H1 (cell line): ENCODE results near the gene LSM5. TPM values are rescaled to one million over a fixed set of nuclear protein-coding genes. Genes with fewer than 3 reads are reported as not detected.

ENCODE experiments used
- ASH2L ChIP-seq: fragments of 200-600, 300-600 bp; sonication (generic); IDR thresholded peaks from one replicate; pipeline ENCODE4 v1.7.1; 2017; ENCODE audit warnings: low read length
- CTBP2 ChIP-seq: IDR thresholded peaks from 2 replicates; pipeline ENCODE4 v1.7.0; 2011; ENCODE audit warnings: borderline replicate concordance, mild to moderate bottlenecking, moderate library complexity, mixed read lengths, low read length; ENCODE audit not compliant: insufficient read depth, insufficient read length
- EP300 ChIP-seq, 2 experiments: IDR thresholded peaks; 1 replicate in 1 of 2; 2 replicates in 1 of 2; pipeline ENCODE4 v1.6.1; 2011 to 2012; ENCODE audit warnings: low read depth in 2 of 2, low read length in 2 of 2, mild to moderate bottlenecking in 2 of 2, borderline replicate concordance in 1 of 2, inconsistent platforms in 1 of 2, moderate library complexity in 1 of 2
- HDAC2 ChIP-seq, 2 experiments: fragments of 300-600 bp in 1 of 2; sonication (generic) in 1 of 2; IDR thresholded peaks; 2 replicates each; pipeline ENCODE4 v1.6.1; 2011 to 2012; ENCODE audit warnings: low read depth in 2 of 2, low read length in 2 of 2, mild to moderate bottlenecking in 2 of 2, moderate library complexity in 2 of 2, borderline replicate concordance in 1 of 2, inconsistent platforms in 1 of 2
- KDM5A ChIP-seq: fragments of 200-600 bp; IDR thresholded peaks from 2 replicates; pipeline ENCODE4 v1.7.1; 2012; ENCODE audit warnings: mild to moderate bottlenecking, low read length, inconsistent platforms, mixed read lengths
- MAX ChIP-seq: IDR thresholded peaks from 2 replicates; pipeline ENCODE4 v1.6.1; 2012; ENCODE audit warnings: inconsistent platforms
- POLR2A ChIP-seq, 2 experiments: IDR thresholded peaks; 1 replicate in 1 of 2; 2 replicates in 1 of 2; pipeline ENCODE4 v1.6.1; 2011; ENCODE audit warnings: low read depth in 2 of 2, low read length in 2 of 2, mild to moderate bottlenecking in 2 of 2; ENCODE audit errors: control extremely low read depth in 1 of 2
- RBBP5 ChIP-seq: IDR thresholded peaks from 2 replicates; pipeline ENCODE4 v1.7.1; 2012; ENCODE audit warnings: low read depth, mild to moderate bottlenecking, inconsistent platforms, low read length, moderate library complexity, borderline replicate concordance
- RNF2 ChIP-seq: fragments of 200-900, 300-1000 bp; sonication (generic); IDR thresholded peaks from 2 replicates; pipeline ENCODE4 v1.7.1; 2016; ENCODE audit warnings: borderline replicate concordance, low read depth, mild to moderate bottlenecking, antibody characterized with exemption, low read length; ENCODE audit not compliant: poor library complexity, severe bottlenecking; ENCODE audit errors: missing control alignments
- SIN3A ChIP-seq, 2 experiments: IDR thresholded peaks in 1 of 2; conservative IDR thresholded peaks in 1 of 2; 2 replicates each; pipeline ENCODE4 v1.6.1; 2011 to 2012; ENCODE audit warnings: low read length in 2 of 2, improper control_type of control experiment in 1 of 2, low read depth in 1 of 2, mild to moderate bottlenecking in 1 of 2
- TEAD4 ChIP-seq: IDR thresholded peaks from 2 replicates; pipeline ENCODE4 v1.6.1; 2012; ENCODE audit warnings: low read depth, low read length, inconsistent platforms, mixed read lengths
- USF2 ChIP-seq: IDR thresholded peaks from 2 replicates; pipeline ENCODE4 v1.6.1; 2011; ENCODE audit warnings: low read length, improper control_type of control experiment
- polyA plus RNA-seq, 7 experiments: library from polyadenylated mRNA; depleted of rRNA in 3 of 7; stranded (reverse) in 5 of 7; unstranded in 2 of 7; fragments of >200 nt in 5 of 7; fragments of 200-250 nt in 2 of 7; gene quantifications; 1 replicate in 5 of 7; 2 replicates in 1 of 7; 4 replicates in 1 of 7; pipeline versions ENCODE4 v1.2.1 to v1.2.3, GENCODE V29; 2011 to 2013; ENCODE audit warnings: missing spikeins in 2 of 7, mixed read lengths in 2 of 7
- total RNA-seq: library from RNA; stranded (reverse); fragmentation: NEBNext Ultra II Directional; extraction: Animal tissue kit (Norgen Biotek cat#: 25700); gene quantifications from 2 replicates; pipeline ENCODE4 v1.2.1, GENCODE V29; 2021

Gene LSM5
- total and polyA plus RNA-seq, 2 of the 8 experiments (the other 6 are each of a cell fraction or from before 2014, with no cell fraction given), result 58.9 to 103 TPM

- TF ChIP-seq RNF2 (no peak), CTBP2 (peak; percentile 44), TEAD4 (no peak), EP300 (IDR thresholded peaks at IDR 0.05; ENCODE audit: borderline replicate concordance in 1 of 2, low read depth in 2 of 2, low read length in 2 of 2) (no peak; a peak in 1 of 3 replicates), MAX (peak; percentile 68), SIN3A (conservative IDR thresholded peaks at IDR 0.05 in 1 of 2, IDR thresholded peaks at IDR 0.05 in 1 of 2; ENCODE audit: low read depth in 1 of 2, low read length in 2 of 2) (0 out of 4 replicates have a peak, but pooled peaks of 1 of the 2 experiments have one; percentile 23), USF2 (peak; percentile 58), KDM5A (peak; percentile 27; the same call in 1 of the 2 replicates), ASH2L (peak; percentile 92), POLR2A (IDR thresholded peaks at IDR 0.05; ENCODE audit: control extremely low read depth in 1 of 2, low read depth in 2 of 2, low read length in 2 of 2) (peak; percentile 90 to 99), HDAC2 (IDR thresholded peaks at IDR 0.05; ENCODE audit: borderline replicate concordance in 1 of 2, low read depth in 2 of 2, low read length in 2 of 2) (no peak; a peak in 1 of 4 replicates), RBBP5 (peak; percentile 97)
Observed at GRCh38 chr7:32495298-32496051, 5.3 kb upstream of the LSM5 start, which contains the start of gene AVL9 (continued).
